IMR-90 (cell line): Measurements from ENCODE around the gene SLC16A2. TPM values are rescaled to one million over a fixed set of nuclear protein-coding genes. Genes with fewer than 3 reads are reported as not detected.

Experiments used
- ATAC-seq: fragments of 200-7000 bp; cut with Tn5 transposase; 2 replicates; pipeline ENCODE4 v1.9.1; 2020; ENCODE audit warnings: low read depth, mild to moderate bottlenecking, moderate library complexity
- BruUV-seq: library from RNA; stranded (reverse); fragments of 400-500 nt; replicated peaks from 2 replicates; lab custom pipeline; 2021; lab: Mats Ljungman, UMichigan
- CTCF ChIA-PET: fragments of 300-600 bp; formaldehyde crosslinking; extraction: SDS; loops from one replicate; lab custom pipeline; 2021; ENCODE audit warnings: antibody characterized with exemption; lab: Yijun Ruan, JAX
- POLR2A ChIA-PET: fragments of 300-600 bp; sonication (Branson Sonifier 250); formaldehyde crosslinking; loops from one replicate; lab custom pipeline; 2022; ENCODE audit warnings: antibody characterized with exemption; ENCODE audit not compliant: unreplicated experiment; lab: Charles Lee
- DNase-seq: peaks from one replicate; pipeline ENCODE4 v3.0.0; 2013
- H2AFZ ChIP-seq: replicated peaks from 2 replicates; pipeline ENCODE3; 2013; ENCODE audit warnings: low read length, mild to moderate bottlenecking; ENCODE audit not compliant: poor library complexity
- H2AK5ac ChIP-seq: 2 replicates; pipeline ENCODE4 v1.6.1; 2013; ENCODE audit warnings: low read depth, low read length, inconsistent platforms
- H2AK9ac ChIP-seq: replicated peaks from 2 replicates; pipeline ENCODE3; 2013; ENCODE audit warnings: mild to moderate bottlenecking, low read depth, low read length, moderate library complexity; ENCODE audit not compliant: poor library complexity
- H2BK120ac ChIP-seq: 2 replicates; pipeline ENCODE4 v1.6.1; 2013; ENCODE audit warnings: low read depth, low read length, inconsistent platforms
- H2BK15ac ChIP-seq: 3 replicates; pipeline ENCODE4 v1.6.1; 2013; ENCODE audit warnings: low read depth, low read length, inconsistent platforms
- H2BK20ac ChIP-seq: 2 replicates; pipeline ENCODE4 v1.6.1; 2013; ENCODE audit warnings: low read depth, mild to moderate bottlenecking, inconsistent platforms, low read length, moderate library complexity
- H2BK5ac ChIP-seq: 2 replicates; pipeline ENCODE4 v1.6.1; 2013; ENCODE audit warnings: mild to moderate bottlenecking, low read depth, low read length, inconsistent platforms; ENCODE audit not compliant: poor library complexity, severe bottlenecking
- H3K14ac ChIP-seq: replicated peaks from 2 replicates; pipeline ENCODE4 v1.6.1; 2013; ENCODE audit warnings: low read depth, low read length, inconsistent platforms
- H3K18ac ChIP-seq: 2 replicates; pipeline ENCODE4 v1.6.1; 2013; ENCODE audit warnings: low read depth, low read length, control low read depth
- H3K23ac ChIP-seq: 2 replicates; pipeline ENCODE4 v1.6.1; 2013; ENCODE audit warnings: low read depth, low read length, inconsistent platforms
- H3K27ac ChIP-seq: 2 replicates; pipeline ENCODE4 v1.5.1; 2013; ENCODE audit warnings: mild to moderate bottlenecking, control low read depth, low read length; ENCODE audit not compliant: insufficient read depth
- H3K27me3 ChIP-seq: 2 replicates; pipeline ENCODE4 v1.6.1; 2013; ENCODE audit warnings: low read length; ENCODE audit not compliant: control insufficient read depth, insufficient read depth
- H3K36me3 ChIP-seq: 2 replicates; pipeline ENCODE4 v1.6.1; 2013; ENCODE audit warnings: low read length, mixed read lengths; ENCODE audit not compliant: control insufficient read depth, insufficient read depth
- H3K4ac ChIP-seq: 2 replicates; pipeline ENCODE4 v1.6.1; 2013; ENCODE audit warnings: low read depth, low read length, inconsistent platforms
- H3K4me1 ChIP-seq: 2 replicates; pipeline ENCODE4 v1.6.1; 2013; ENCODE audit warnings: low read length, mixed read lengths; ENCODE audit not compliant: control insufficient read depth, insufficient read depth
- H3K4me2 ChIP-seq: 2 replicates; pipeline ENCODE4 v1.6.1; 2013; ENCODE audit warnings: low read depth, mild to moderate bottlenecking, control low read depth, low read length, moderate library complexity
- H3K4me3 ChIP-seq: 2 replicates; pipeline ENCODE4 v1.5.1; 2013; ENCODE audit warnings: low read depth, mild to moderate bottlenecking, control low read depth, low read length, moderate library complexity; ENCODE audit not compliant: insufficient read depth
- H3K56ac ChIP-seq: 2 replicates; pipeline ENCODE4 v1.6.1; 2013; ENCODE audit warnings: low read length, inconsistent platforms; ENCODE audit not compliant: insufficient read depth; ENCODE audit errors: extremely low read depth
- H3K79me1 ChIP-seq, 2 experiments: 2 replicates each; pipeline ENCODE4 v1.6.1; 2013; ENCODE audit warnings: low read length in 2 of 2, inconsistent platforms in 1 of 2, low read depth in 1 of 2
- H3K9ac ChIP-seq: 2 replicates; pipeline ENCODE4 v1.6.1; 2013; ENCODE audit warnings: low read depth, low read length, control low read depth
- H3K9me1 ChIP-seq: 2 replicates; pipeline ENCODE4 v1.6.1; 2013; ENCODE audit warnings: low read length, inconsistent platforms; ENCODE audit not compliant: insufficient read depth
- H3K9me3 ChIP-seq: 2 replicates; pipeline ENCODE4 v1.6.1; 2013; ENCODE audit warnings: low read length; ENCODE audit not compliant: control insufficient read depth, insufficient read depth
- H4K20me1 ChIP-seq: 2 replicates; pipeline ENCODE4 v1.6.1; 2013; ENCODE audit warnings: low read length, inconsistent platforms; ENCODE audit not compliant: insufficient read depth
- H4K5ac ChIP-seq: 2 replicates; pipeline ENCODE4 v1.6.1; 2013; ENCODE audit warnings: mild to moderate bottlenecking, low read depth, low read length, control low read depth
- H4K8ac ChIP-seq, 2 experiments: 2 replicates each; pipeline ENCODE4 v1.6.1; 2013; ENCODE audit warnings: low read depth in 2 of 2, low read length in 2 of 2, control low read depth in 1 of 2, inconsistent platforms in 1 of 2
- H4K91ac ChIP-seq: 2 replicates; pipeline ENCODE4 v1.6.1; 2013; ENCODE audit warnings: low read depth, low read length, inconsistent platforms; ENCODE audit not compliant: insufficient read depth
- BHLHE40 ChIP-seq: fragments of 150-350 bp; IDR thresholded peaks from 2 replicates; pipeline ENCODE4 v1.6.1; 2016; ENCODE audit warnings: mild to moderate bottlenecking, low read depth, low read length
- CHD1 ChIP-seq: IDR thresholded peaks from 2 replicates; pipeline ENCODE4 v1.6.1; 2012; ENCODE audit warnings: low read depth, low read length, improper control_type of control experiment
- CTCF ChIP-seq: conservative IDR thresholded peaks from 2 replicates; pipeline ENCODE4 v1.5.1; 2012; ENCODE audit warnings: mild to moderate bottlenecking, low read depth, low read length, improper control_type of control experiment
- ELK1 ChIP-seq: fragments of 150-350 bp; IDR thresholded peaks from 2 replicates; pipeline ENCODE4 v1.6.1; 2016; ENCODE audit warnings: low read depth, mild to moderate bottlenecking, low read length, moderate library complexity, borderline replicate concordance
- FOS ChIP-seq: fragments of 150-350 bp; IDR thresholded peaks from 2 replicates; pipeline ENCODE4 v1.6.1; 2016; ENCODE audit warnings: low read depth, low read length
- MAFK ChIP-seq: IDR thresholded peaks from 2 replicates; pipeline ENCODE4 v1.6.1; 2012; ENCODE audit warnings: low read depth, low read length, improper control_type of control experiment
- MAZ ChIP-seq: IDR thresholded peaks from 2 replicates; pipeline ENCODE4 v1.6.1; 2012; ENCODE audit warnings: low read depth, mild to moderate bottlenecking, low read length, improper control_type of control experiment, moderate library complexity, borderline replicate concordance
- MXI1 ChIP-seq: IDR thresholded peaks from 2 replicates; pipeline ENCODE4 v1.6.1; 2012; ENCODE audit warnings: low read depth, mild to moderate bottlenecking, low read length, moderate library complexity, borderline replicate concordance
- NFE2L2 ChIP-seq: fragments of 150-350 bp; IDR thresholded peaks from 2 replicates; pipeline ENCODE4 v1.6.1; 2016; ENCODE audit warnings: low read depth, mild to moderate bottlenecking, low read length
- POLR2A ChIP-seq: IDR thresholded peaks from 2 replicates; pipeline ENCODE4 v1.6.1; 2012; ENCODE audit warnings: mild to moderate bottlenecking, low read depth, low read length
- RAD21 ChIP-seq: IDR thresholded peaks from 2 replicates; pipeline ENCODE4 v1.6.1; 2012; ENCODE audit warnings: low read length, improper control_type of control experiment
- RCOR1 ChIP-seq: IDR thresholded peaks from 2 replicates; pipeline ENCODE4 v1.6.1; 2012; ENCODE audit warnings: mild to moderate bottlenecking, low read length, improper control_type of control experiment; ENCODE audit not compliant: insufficient replicate concordance
- RFX5 ChIP-seq: IDR thresholded peaks from 2 replicates; pipeline ENCODE4 v1.8.0; 2012; ENCODE audit warnings: low read depth, mild to moderate bottlenecking, low read length, moderate library complexity
- SMC3 ChIP-seq: fragments of 150-350 bp; IDR thresholded peaks from 2 replicates; pipeline ENCODE4 v1.6.1; 2016; ENCODE audit warnings: low read depth, mild to moderate bottlenecking, antibody characterized with exemption, low read length, moderate library complexity
- USF2 ChIP-seq: fragments of 150-350 bp; IDR thresholded peaks from 2 replicates; pipeline ENCODE4 v1.6.1; 2017; ENCODE audit warnings: mild to moderate bottlenecking, antibody characterized with exemption, low read length, low read depth
- WGBS, 2 experiments: methylation state at CpG; one replicate each; pipeline versions ENCODE4 v1.1.5 to v1.1.7; 2013; ENCODE audit warnings: missing lambda C conversion rate in 2 of 2; ENCODE audit not compliant: insufficient read length in 1 of 2; ENCODE audit errors: extremely low coverage in 2 of 2; 5-methylcytosine and 5-hydroxymethylcytosine counted together
- dilution Hi-C: fragments of 300-500 bp; cut with HindIII; formaldehyde crosslinking; loops from one replicate; pipeline ENCODE4 v1.14.3; 2018; ENCODE audit warnings: low sequenced_read_pairs; ENCODE audit not compliant: unreplicated experiment
- in situ Hi-C: fragments of 300-500 bp; cut with MboI; formaldehyde crosslinking; loops from 3 replicates; pipeline ENCODE4 v1.14.3; 2019; ENCODE audit warnings: low sequenced_read_pairs, inconsistent platforms, mixed read lengths
- intact Hi-C: fragments of 100-400 bp; cut with micrococcal nuclease; formaldehyde crosslinking; loops from 2 replicates; pipeline ENCODE4 v1.10.0; 2022
- polyA plus RNA-seq, 3 experiments: library from polyadenylated mRNA; depleted of rRNA; stranded (reverse); fragments of >200 nt; gene quantifications; 2 replicates each; pipeline ENCODE4 v1.2.3, GENCODE V29; 2012; ENCODE audit warnings: low replicate concordance in 1 of 3
- total RNA-seq: library from RNA; depleted of rRNA; stranded (reverse); fragments of >200 nt; gene quantifications from 2 replicates; pipeline ENCODE4 v1.2.3, GENCODE V29; 2012

SLC16A2 gene
- total and polyA plus RNA-seq, 2 of the 4 experiments (the other 2 are of a cell fraction): 6.1 to 23.8 TPM

- Histone ChIP-seq H3K27ac (no peak overlapping the region), H2BK5ac (no peak overlapping the region), H3K4me2 (no peak overlapping the region), H3K79me1 (no peaks in the 10 kb centered on the region), H3K4me3 (no peak overlapping the region), H4K8ac (no peak overlapping the region), H4K91ac (no peak overlapping the region), H3K9me3 (no peaks in the 10 kb centered on the region), H2AK9ac (no peak overlapping the region), H3K36me3 (no peaks in the 10 kb centered on the region), H4K5ac (no peak overlapping the region), H2AFZ (no peak overlapping the region), H3K14ac (no peak overlapping the region), H3K4ac (no peak overlapping the region), H2BK20ac (no peak overlapping the region), H3K9me1 (no peaks in the 10 kb centered on the region), H2BK120ac (no peak overlapping the region), H3K27me3 (no peaks in the 10 kb centered on the region; the same call in 1 of the 2 replicates), H2BK15ac (no peak overlapping the region), H2AK5ac (no peak overlapping the region), H3K9ac (no peak overlapping the region), H3K4me1 (no peaks in the 10 kb centered on the region), H3K18ac (no peak overlapping the region), H3K23ac (no peak overlapping the region), H4K20me1 (no peaks in the 10 kb centered on the region), H3K56ac (no peak overlapping the region)
- CTCF ChIA-PET: interaction anchor here (0.6 kb wide), 2 partner anchors 44 to 159 kb away, joined by 3 read pairs; no protein-coding TSS in a partner anchor
- ATAC-seq (no peak), DNase-seq (no peak)
- TF ChIP-seq RCOR1 (no peak), BHLHE40 (no peak), CTCF (no peak), MXI1 (no peak), FOS (no peak), SMC3 (no peak), CHD1 (no peak), MAZ (no peak), USF2 (no peak), RAD21 (no peak), POLR2A (no peak), ELK1 (no peak), MAFK (no peak), RFX5 (no peak), NFE2L2 (no peak)
- WGBS, 2 experiments: no CpG with 5 or more reads among the region's 1 CpG
- POLR2A ChIA-PET: no interaction called here
- intact Hi-C loops (no loop called here), in situ Hi-C loops (loop anchor here (5.0 kb wide), 1 partner anchor 160 kb away; no protein-coding TSS in a partner anchor), dilution Hi-C loops (no loop called here)
- BruUV-seq: no TSS peak
Measured at GRCh38 chrX:74546984-74547383, 125.7 kb downstream of the SLC16A2 start.
